ENCODE results near the gene RCAN1. TPM values are rescaled to one million over a fixed set of nuclear protein-coding genes. Genes with fewer than 3 reads are reported as not detected.
"Not testable (repeated sequence)": the region's sequence is repeated elsewhere in the genome, so short reads cannot be mapped to it uniquely, and the experiment has no call there.

Gene RCAN1
- total RNA-seq, 1 donor from 2014 or later, result 33.4 TPM

GRCh38 chr21:34612056-34612455, 2.9 kb downstream of the RCAN1 start:
- Histone ChIP-seq H3K9ac (ENCODE audit: low read depth in 1 of 3, low read length in 3 of 3) (no peak overlapping the region), H3K27me3 (ENCODE audit: control insufficient read depth in 3 of 3, insufficient read depth in 3 of 3, low read length in 3 of 3) (no peaks in the 10 kb centered on the region), H3K27ac (ENCODE audit: low read depth, low read length) (no peak overlapping the region), H3K36me3 (ENCODE audit: control insufficient read depth in 3 of 3, insufficient read depth in 3 of 3, low read length in 3 of 3) (no peaks in the 10 kb centered on the region), H3K4me3 (ENCODE audit: low read length in 3 of 3) (no peak overlapping the region), H3K4me1 (ENCODE audit: control insufficient read depth in 3 of 3, insufficient read depth in 3 of 3, low read length in 3 of 3) (peaks cover 19 to 28% (median 21%) of the 10 kb centered on the region in 3 donors), H3K9me3 (ENCODE audit: control insufficient read depth in 3 of 3, low read length in 3 of 3) (no peaks in the 10 kb centered on the region)

DNA sequence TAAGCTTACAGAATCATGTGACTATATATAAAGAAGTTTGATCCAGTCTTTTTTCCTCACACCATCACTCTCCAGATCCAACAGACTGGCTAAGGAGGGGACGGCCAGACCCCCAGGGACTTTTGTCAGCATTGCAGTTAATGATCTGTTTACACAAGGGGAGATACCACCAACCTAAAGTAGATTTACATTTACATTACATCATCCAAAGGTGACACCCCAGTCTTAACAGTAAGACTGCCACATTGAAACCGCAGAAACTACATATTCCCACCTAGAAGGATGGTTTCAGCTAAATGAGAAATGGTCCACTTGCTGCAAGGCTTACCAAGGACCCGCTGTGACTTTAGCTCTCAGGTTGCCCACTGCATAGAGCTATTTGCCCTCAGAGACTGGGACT, 3.4 kb downstream of the RCAN1 start:
- H3K9ac ChIP-seq (ENCODE audit: low read depth in 1 of 3, low read length in 3 of 3), result no peak overlapping the region
- H3K9me3 ChIP-seq (ENCODE audit: control insufficient read depth in 3 of 3, low read length in 3 of 3), result no peaks in the 10 kb centered on the region
- no peak overlapping the region for H3K4me3 ChIP-seq (ENCODE audit: low read length in 3 of 3)
- no peak overlapping the region for H3K27ac ChIP-seq (ENCODE audit: low read depth, low read length)
- H3K27me3 ChIP-seq (ENCODE audit: control insufficient read depth in 3 of 3, insufficient read depth in 3 of 3, low read length in 3 of 3), result no peaks in the 10 kb centered on the region
- no peaks in the 10 kb centered on the region for H3K36me3 ChIP-seq (ENCODE audit: control insufficient read depth in 3 of 3, insufficient read depth in 3 of 3, low read length in 3 of 3)
- peaks cover 19 to 28% (median 21%) of the 10 kb centered on the region in 3 donors for H3K4me1 ChIP-seq (ENCODE audit: control insufficient read depth in 3 of 3, insufficient read depth in 3 of 3, low read length in 3 of 3)

DNA sequence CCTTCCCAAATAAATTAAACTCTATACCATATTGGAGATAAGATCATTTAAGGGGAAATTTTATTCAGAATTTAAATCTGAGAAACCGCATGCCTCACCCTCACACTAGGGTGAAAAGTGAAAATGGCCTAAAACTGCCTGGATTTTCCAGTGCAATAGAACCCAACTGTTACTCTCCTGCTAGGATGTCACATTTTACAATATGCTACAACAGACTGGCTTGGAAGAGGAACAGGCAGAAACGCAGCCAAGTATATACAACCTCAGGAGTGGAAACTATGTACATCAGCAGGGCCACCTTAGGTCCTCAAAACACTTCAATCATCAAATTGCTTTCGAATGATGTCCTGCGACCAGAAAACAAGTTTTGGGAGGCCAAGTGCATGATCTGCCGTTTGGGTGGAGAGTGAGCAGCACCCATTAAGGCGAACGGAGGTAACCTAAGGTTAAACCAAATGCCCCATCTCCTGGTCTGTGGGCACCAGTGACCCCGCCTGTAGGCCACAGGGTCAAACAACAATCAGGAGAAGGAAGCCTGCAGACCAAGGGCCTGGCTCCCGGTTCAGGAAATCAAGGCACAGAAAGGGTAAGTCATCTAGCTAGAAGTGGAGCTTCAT, 4.9 kb downstream of the RCAN1 start:
- Histone ChIP-seq H3K4me3 (ENCODE audit: low read length in 3 of 3) (no peak overlapping the region), H3K9ac (ENCODE audit: low read depth in 1 of 3, low read length in 3 of 3) (no peak overlapping the region), H3K9me3 (ENCODE audit: control insufficient read depth in 3 of 3, low read length in 3 of 3) (no peaks in the 10 kb centered on the region), H3K27me3 (ENCODE audit: control insufficient read depth in 3 of 3, insufficient read depth in 3 of 3, low read length in 3 of 3) (no peaks in the 10 kb centered on the region), H3K36me3 (ENCODE audit: control insufficient read depth in 3 of 3, insufficient read depth in 3 of 3, low read length in 3 of 3) (no peaks in the 10 kb centered on the region), H3K4me1 (ENCODE audit: control insufficient read depth in 3 of 3, insufficient read depth in 3 of 3, low read length in 3 of 3) (peaks cover 13 to 28% (median 18%) of the 10 kb centered on the region in 3 donors), H3K27ac (ENCODE audit: low read depth, low read length) (no peak overlapping the region)

DNA sequence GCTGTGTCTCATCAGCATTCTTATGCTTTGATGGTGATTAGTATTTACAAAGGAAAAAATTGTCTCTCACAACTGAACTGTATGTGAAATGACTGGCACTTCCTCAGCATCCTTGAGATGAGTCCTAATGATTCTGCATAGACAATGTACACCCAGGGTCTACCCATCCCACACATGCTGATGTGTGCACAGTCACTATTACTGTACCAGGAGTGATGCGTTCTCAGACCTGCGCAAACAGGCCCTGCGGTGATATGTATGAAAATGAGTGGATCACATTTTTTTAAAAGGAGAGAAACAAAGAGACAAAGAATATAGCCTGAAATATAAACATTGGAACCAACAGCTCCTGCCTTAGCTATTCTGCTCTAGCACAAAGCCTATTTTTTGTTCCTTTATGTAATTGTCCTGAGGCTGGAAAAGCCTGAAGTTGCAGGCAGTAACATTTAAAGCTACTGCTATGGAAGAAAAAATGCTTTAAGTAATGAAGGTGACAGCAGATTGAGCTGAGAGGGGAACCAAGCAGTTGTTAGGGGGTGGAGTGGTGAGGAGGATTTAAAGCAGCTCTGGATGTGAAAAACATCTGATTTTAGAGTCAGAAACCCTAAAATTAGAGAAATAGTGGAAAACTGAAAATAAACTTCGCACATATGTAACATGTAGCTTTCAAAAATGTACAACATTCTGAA, 5.5 kb downstream of the RCAN1 start:
- H3K9ac ChIP-seq (ENCODE audit: low read depth in 1 of 3, low read length in 3 of 3), result no peak overlapping the region
- no peak overlapping the region for H3K27ac ChIP-seq (ENCODE audit: low read depth, low read length)
- peaks cover 13 to 28% (median 18%) of the 10 kb centered on the region in 3 donors for H3K4me1 ChIP-seq (ENCODE audit: control insufficient read depth in 3 of 3, insufficient read depth in 3 of 3, low read length in 3 of 3)
- H3K36me3 ChIP-seq (ENCODE audit: control insufficient read depth in 3 of 3, insufficient read depth in 3 of 3, low read length in 3 of 3), result no peaks in the 10 kb centered on the region
- no peaks in the 10 kb centered on the region for H3K27me3 ChIP-seq (ENCODE audit: control insufficient read depth in 3 of 3, insufficient read depth in 3 of 3, low read length in 3 of 3)
- H3K4me3 ChIP-seq (ENCODE audit: low read length in 3 of 3), result no peak overlapping the region
- H3K9me3 ChIP-seq (ENCODE audit: control insufficient read depth in 3 of 3, low read length in 3 of 3), result no peaks in the 10 kb centered on the region

DNA sequence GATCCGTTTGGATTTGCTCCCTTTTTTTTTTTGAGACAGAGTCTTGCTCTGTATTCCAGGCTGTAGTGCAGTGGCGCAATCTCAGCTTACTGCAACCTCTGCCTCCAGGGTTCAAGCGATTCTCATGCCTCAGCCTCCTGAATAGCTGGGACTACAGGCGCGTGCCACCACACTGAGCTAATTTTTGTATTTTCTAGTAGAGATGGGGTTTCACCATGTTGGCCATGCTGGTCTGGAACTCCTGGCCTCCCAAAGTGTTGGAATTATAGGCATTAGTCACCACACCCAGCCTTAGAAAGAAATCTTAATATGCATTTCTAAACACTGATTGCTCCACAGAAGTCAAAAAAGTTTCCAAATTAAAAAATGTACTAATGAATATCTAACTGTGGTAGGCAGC, 7.5 kb downstream of the RCAN1 start:
- not testable (repeated sequence) for H3K27ac ChIP-seq (ENCODE audit: low read depth, low read length); H3K9ac ChIP-seq (ENCODE audit: low read depth in 1 of 3, low read length in 3 of 3); H3K4me3 ChIP-seq (ENCODE audit: low read length in 3 of 3); H3K27me3 ChIP-seq (ENCODE audit: control insufficient read depth in 3 of 3, insufficient read depth in 3 of 3, low read length in 3 of 3); H3K36me3 ChIP-seq (ENCODE audit: control insufficient read depth in 3 of 3, insufficient read depth in 3 of 3, low read length in 3 of 3); H3K9me3 ChIP-seq (ENCODE audit: control insufficient read depth in 3 of 3, low read length in 3 of 3); H3K4me1 ChIP-seq (ENCODE audit: control insufficient read depth in 3 of 3, insufficient read depth in 3 of 3, low read length in 3 of 3)

- H3K27me3 ChIP-seq (ENCODE audit: control insufficient read depth in 3 of 3, insufficient read depth in 3 of 3, low read length in 3 of 3), result no peaks in the 10 kb centered on the region
- no peak overlapping the region for H3K9ac ChIP-seq (ENCODE audit: low read depth in 1 of 3, low read length in 3 of 3)
- peaks cover 0 to under 1% (median 0%) of the 10 kb centered on the region in 3 donors for H3K4me1 ChIP-seq (ENCODE audit: control insufficient read depth in 3 of 3, insufficient read depth in 3 of 3, low read length in 3 of 3)
- no peaks in the 10 kb centered on the region for H3K36me3 ChIP-seq (ENCODE audit: control insufficient read depth in 3 of 3, insufficient read depth in 3 of 3, low read length in 3 of 3)
- H3K4me3 ChIP-seq (ENCODE audit: low read length in 3 of 3), result no peak overlapping the region
- H3K27ac ChIP-seq (ENCODE audit: low read depth, low read length), result no peak overlapping the region
- H3K9me3 ChIP-seq (ENCODE audit: control insufficient read depth in 3 of 3, low read length in 3 of 3), result no peaks in the 10 kb centered on the region
These were observed 8.3 kb downstream of the RCAN1 start for GRCh38 chr21:34606621-34607020.

- Histone ChIP-seq H3K9ac (ENCODE audit: low read depth in 1 of 3, low read length in 3 of 3) (no peak overlapping the region), H3K4me1 (ENCODE audit: control insufficient read depth in 3 of 3, insufficient read depth in 3 of 3, low read length in 3 of 3) (no peaks in the 10 kb centered on the region), H3K27me3 (ENCODE audit: control insufficient read depth in 3 of 3, insufficient read depth in 3 of 3, low read length in 3 of 3) (no peaks in the 10 kb centered on the region), H3K27ac (ENCODE audit: low read depth, low read length) (no peak overlapping the region), H3K9me3 (ENCODE audit: control insufficient read depth in 3 of 3, low read length in 3 of 3) (no peaks in the 10 kb centered on the region), H3K4me3 (ENCODE audit: low read length in 3 of 3) (no peak overlapping the region), H3K36me3 (ENCODE audit: control insufficient read depth in 3 of 3, insufficient read depth in 3 of 3, low read length in 3 of 3) (no peaks in the 10 kb centered on the region)
These were observed 8.9 kb downstream of the RCAN1 start for GRCh38 chr21:34606051-34606450.

- not testable (repeated sequence) for H3K27me3 ChIP-seq (ENCODE audit: control insufficient read depth in 3 of 3, insufficient read depth in 3 of 3, low read length in 3 of 3); H3K27ac ChIP-seq (ENCODE audit: low read depth, low read length); H3K9me3 ChIP-seq (ENCODE audit: control insufficient read depth in 3 of 3, low read length in 3 of 3); H3K36me3 ChIP-seq (ENCODE audit: control insufficient read depth in 3 of 3, insufficient read depth in 3 of 3, low read length in 3 of 3); H3K9ac ChIP-seq (ENCODE audit: low read depth in 1 of 3, low read length in 3 of 3); H3K4me1 ChIP-seq (ENCODE audit: control insufficient read depth in 3 of 3, insufficient read depth in 3 of 3, low read length in 3 of 3); H3K4me3 ChIP-seq (ENCODE audit: low read length in 3 of 3)
These were observed 10.0 kb downstream of the RCAN1 start for GRCh38 chr21:34604956-34605355.

GRCh38 chr21:34604556-34604955, 10.4 kb downstream of the RCAN1 start:
- Histone ChIP-seq H3K27ac (ENCODE audit: low read depth, low read length) (no peak overlapping the region), H3K4me3 (ENCODE audit: low read length in 3 of 3) (no peak overlapping the region), H3K9me3 (ENCODE audit: control insufficient read depth in 3 of 3, low read length in 3 of 3) (no peaks in the 10 kb centered on the region), H3K4me1 (ENCODE audit: control insufficient read depth in 3 of 3, insufficient read depth in 3 of 3, low read length in 3 of 3) (no peaks in the 10 kb centered on the region), H3K36me3 (ENCODE audit: control insufficient read depth in 3 of 3, insufficient read depth in 3 of 3, low read length in 3 of 3) (no peaks in the 10 kb centered on the region), H3K9ac (ENCODE audit: low read depth in 1 of 3, low read length in 3 of 3) (no peak overlapping the region), H3K27me3 (ENCODE audit: control insufficient read depth in 3 of 3, insufficient read depth in 3 of 3, low read length in 3 of 3) (no peaks in the 10 kb centered on the region)

DNA sequence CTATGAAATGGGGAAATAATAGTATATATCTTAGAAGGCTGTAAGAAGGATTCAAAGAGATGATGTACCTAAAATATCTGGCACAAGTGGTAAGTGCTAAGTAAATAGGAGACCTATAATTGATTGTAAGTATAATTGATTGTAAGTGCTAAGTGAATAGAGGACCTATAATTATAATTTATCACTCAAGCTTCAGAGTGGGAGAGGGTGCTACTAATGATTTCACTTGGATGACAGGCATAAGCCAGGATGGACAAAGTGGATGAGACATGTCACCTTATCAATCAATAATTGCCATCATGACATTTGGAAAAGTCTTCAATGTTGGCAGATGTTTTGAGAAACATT, 11.2 kb downstream of the RCAN1 start:
- Histone ChIP-seq H3K36me3 (ENCODE audit: control insufficient read depth in 3 of 3, insufficient read depth in 3 of 3, low read length in 3 of 3) (no peaks in the 10 kb centered on the region), H3K4me1 (ENCODE audit: control insufficient read depth in 3 of 3, insufficient read depth in 3 of 3, low read length in 3 of 3) (no peaks in the 10 kb centered on the region), H3K9ac (ENCODE audit: low read depth in 1 of 3, low read length in 3 of 3) (no peak overlapping the region), H3K4me3 (ENCODE audit: low read length in 3 of 3) (no peak overlapping the region), H3K27ac (ENCODE audit: low read depth, low read length) (no peak overlapping the region), H3K9me3 (ENCODE audit: control insufficient read depth in 3 of 3, low read length in 3 of 3) (no peaks in the 10 kb centered on the region), H3K27me3 (ENCODE audit: control insufficient read depth in 3 of 3, insufficient read depth in 3 of 3, low read length in 3 of 3) (no peaks in the 10 kb centered on the region)

Measured in skeletal muscle tissue (tissue), 4 donors.